Measurements from ENCODE around the gene COL9A2. TPM values are rescaled to one million over a fixed set of nuclear protein-coding genes. Genes with fewer than 3 reads are reported as not detected.
"Not testable (repeated sequence)": the region's sequence is repeated elsewhere in the genome, so short reads cannot be mapped to it uniquely, and the experiment has no call there.

The COL9A2 gene
- total RNA-seq, 1 donor from 2014 or later, result 3.3 TPM

DNA sequence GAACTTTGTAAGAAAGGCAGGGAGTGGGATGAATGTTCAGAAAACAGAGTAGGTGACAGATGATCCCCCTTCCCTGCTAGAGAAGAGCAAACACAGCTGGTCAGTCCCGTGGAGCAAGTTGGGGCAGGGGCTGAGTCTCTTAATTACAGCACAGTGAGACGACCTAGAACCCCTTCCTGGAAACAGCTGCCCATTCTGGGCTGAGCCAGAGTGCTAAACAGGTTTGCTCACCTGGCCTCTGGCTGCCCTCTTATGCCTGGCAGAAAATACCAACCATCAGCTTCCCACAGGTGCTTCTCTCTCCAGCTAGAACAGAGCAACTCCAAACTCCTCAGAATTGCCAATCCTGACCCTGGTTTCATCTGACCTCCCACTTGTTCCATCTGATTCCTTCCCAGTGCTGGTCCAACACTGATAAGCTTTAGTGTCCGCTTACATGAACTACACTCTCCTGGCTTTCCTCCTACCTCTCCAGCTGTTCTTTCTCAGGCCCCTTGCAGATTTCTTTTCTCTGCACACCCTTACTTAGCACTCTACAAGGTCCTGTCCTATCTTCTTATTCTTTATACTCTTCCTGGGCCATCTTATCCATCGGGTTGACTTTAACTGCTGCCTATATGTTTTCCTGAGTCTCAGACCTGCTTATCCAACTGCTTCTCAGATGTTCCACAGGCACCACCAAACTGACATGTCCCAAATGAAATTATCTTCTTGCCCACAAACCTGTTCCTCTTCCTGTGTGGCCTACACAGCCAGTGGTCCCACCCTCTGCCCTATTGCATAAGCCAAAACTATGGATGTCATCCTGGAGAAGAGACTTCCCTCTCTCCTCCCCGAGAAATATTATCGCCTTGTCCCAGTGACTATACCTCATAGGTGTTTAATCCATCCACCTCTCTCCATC is 22.6 kb upstream of the COL9A2 start:
- Mint-ChIP-seq H3K4me1 (ENCODE audit: low read depth, unreplicated experiment) (no peaks in the 10 kb centered on the region), H3K36me3 (ENCODE audit: unreplicated experiment) (no peaks in the 10 kb centered on the region), H3K27me3 (ENCODE audit: unreplicated experiment) (peaks cover 8% of the 10 kb centered on the region), H3K4me3 (ENCODE audit: unreplicated experiment) (no peak overlapping the region), H3K27ac (ENCODE audit: unreplicated experiment) (no peak overlapping the region), H3K9me3 (ENCODE audit: unreplicated experiment) (no peaks in the 10 kb centered on the region)
- no peak for DNase-seq
- TF ChIP-seq CTCF (IDR thresholded peaks at IDR 0.05; ENCODE audit: partially characterized antibody, unreplicated experiment), result no peak

DNA sequence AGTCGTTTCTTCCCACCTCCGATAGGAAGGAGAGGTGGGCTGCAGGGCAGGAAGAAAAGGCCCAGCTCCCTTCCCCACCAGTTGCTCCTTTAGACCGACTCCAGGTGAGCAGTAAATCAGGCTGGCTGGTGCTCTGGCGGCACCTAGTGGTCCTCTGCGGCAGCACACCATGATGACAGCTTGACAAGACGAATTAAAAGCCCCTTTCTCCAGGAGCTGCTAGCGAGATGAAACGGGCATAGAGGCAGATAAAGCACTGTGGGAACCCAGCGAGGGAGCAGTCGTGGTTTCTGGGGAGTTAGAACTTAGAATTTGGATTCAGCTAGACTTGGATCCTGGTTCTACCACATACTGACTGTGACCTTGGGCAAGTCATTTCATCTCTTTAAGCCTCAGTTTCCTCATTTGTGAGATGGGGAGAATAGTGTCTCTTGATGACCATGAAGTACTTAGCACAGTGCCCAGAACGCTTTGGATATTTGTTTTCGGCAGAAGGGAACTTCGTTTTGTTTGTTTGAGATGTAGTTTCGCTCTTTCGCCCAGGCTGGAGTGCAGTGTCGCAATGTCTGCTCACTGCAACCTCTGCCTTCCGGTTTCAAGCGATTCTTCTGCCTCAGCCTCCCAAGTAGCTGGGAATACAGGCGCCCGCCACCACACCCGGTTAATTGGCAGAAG is 21.8 kb upstream of the COL9A2 start:
- Mint-ChIP-seq H3K27me3 (ENCODE audit: unreplicated experiment) (peaks cover 8% of the 10 kb centered on the region), H3K36me3 (ENCODE audit: unreplicated experiment) (no peaks in the 10 kb centered on the region), H3K4me1 (ENCODE audit: low read depth, unreplicated experiment) (no peaks in the 10 kb centered on the region), H3K9me3 (ENCODE audit: unreplicated experiment) (no peaks in the 10 kb centered on the region), H3K4me3 (ENCODE audit: unreplicated experiment) (no peak overlapping the region), H3K27ac (ENCODE audit: unreplicated experiment) (no peak overlapping the region)
- peak; percentile 90 for DNase-seq
- peak; percentile 92 for TF ChIP-seq CTCF (IDR thresholded peaks at IDR 0.05; ENCODE audit: partially characterized antibody, unreplicated experiment)

DNA sequence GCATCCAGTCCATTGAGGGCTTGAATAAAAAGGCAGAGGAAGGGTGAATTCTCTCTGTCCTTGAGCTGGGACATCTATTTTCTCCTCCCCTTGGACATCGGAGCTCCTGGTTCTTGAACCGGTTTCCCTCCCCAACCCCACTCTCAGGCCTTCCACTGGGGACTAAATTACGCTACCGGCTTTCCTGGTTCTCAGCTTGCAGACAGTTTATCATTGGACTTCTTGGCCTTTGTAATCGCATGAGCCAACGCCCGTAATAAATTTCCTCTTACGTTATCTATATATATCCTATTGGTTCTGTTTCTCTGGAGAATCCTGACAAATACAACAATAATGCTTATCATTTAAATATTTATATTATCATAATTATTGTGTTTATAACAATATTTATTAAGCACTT is 20.4 kb upstream of the COL9A2 start:
- H3K36me3 Mint-ChIP-seq (ENCODE audit: unreplicated experiment), result no peaks in the 10 kb centered on the region
- H3K27me3 Mint-ChIP-seq (ENCODE audit: unreplicated experiment), result peaks cover 8% of the 10 kb centered on the region
- no peak for TF ChIP-seq CTCF (IDR thresholded peaks at IDR 0.05; ENCODE audit: partially characterized antibody, unreplicated experiment)
- H3K27ac Mint-ChIP-seq (ENCODE audit: unreplicated experiment), result no peak overlapping the region
- H3K4me3 Mint-ChIP-seq (ENCODE audit: unreplicated experiment), result no peak overlapping the region
- H3K4me1 Mint-ChIP-seq (ENCODE audit: low read depth, unreplicated experiment), result no peaks in the 10 kb centered on the region
- no peak for DNase-seq
- peaks cover 1% of the 10 kb centered on the region for H3K9me3 Mint-ChIP-seq (ENCODE audit: unreplicated experiment)

DNA sequence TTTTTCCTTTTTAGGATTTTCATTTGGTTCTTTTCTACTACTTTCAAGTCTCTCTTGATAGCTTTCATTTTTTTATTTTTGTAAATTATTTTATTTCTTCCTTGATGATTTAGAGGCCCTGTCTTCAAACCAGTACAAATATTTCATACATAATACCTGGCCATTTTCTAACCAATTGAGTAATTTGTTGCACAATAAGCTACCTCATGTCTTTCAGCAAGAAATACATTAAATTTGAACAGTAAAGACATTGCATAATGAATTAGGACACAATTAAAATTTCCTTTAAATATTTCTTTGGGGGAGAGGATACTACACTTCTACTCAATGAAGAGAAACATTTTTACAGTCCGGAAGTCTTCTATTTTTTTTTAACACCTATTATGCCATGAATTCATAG is 15.6 kb upstream of the COL9A2 start:
- peaks cover 4% of the 10 kb centered on the region for H3K36me3 Mint-ChIP-seq (ENCODE audit: unreplicated experiment)
- DNase-seq, result no peak
- no peak overlapping the region for H3K27ac Mint-ChIP-seq (ENCODE audit: unreplicated experiment)
- H3K4me1 Mint-ChIP-seq (ENCODE audit: low read depth, unreplicated experiment), result no peaks in the 10 kb centered on the region
- no peak for TF ChIP-seq CTCF (IDR thresholded peaks at IDR 0.05; ENCODE audit: partially characterized antibody, unreplicated experiment)
- H3K27me3 Mint-ChIP-seq (ENCODE audit: unreplicated experiment), result peaks cover 1% of the 10 kb centered on the region
- no peak overlapping the region for H3K4me3 Mint-ChIP-seq (ENCODE audit: unreplicated experiment)
- peaks cover 3% of the 10 kb centered on the region for H3K9me3 Mint-ChIP-seq (ENCODE audit: unreplicated experiment)

- H3K27me3 Mint-ChIP-seq (ENCODE audit: unreplicated experiment); DNase-seq; H3K27ac Mint-ChIP-seq (ENCODE audit: unreplicated experiment); H3K9me3 Mint-ChIP-seq (ENCODE audit: unreplicated experiment); H3K36me3 Mint-ChIP-seq (ENCODE audit: unreplicated experiment); H3K4me3 Mint-ChIP-seq (ENCODE audit: unreplicated experiment); H3K4me1 Mint-ChIP-seq (ENCODE audit: low read depth, unreplicated experiment): not testable (repeated sequence)
Observed at GRCh38 chr1:40331403-40331802, 14.3 kb upstream of the COL9A2 start.
